ENCODE results near the gene SEC11C.
"Not testable (repeated sequence)": the region's sequence is repeated elsewhere in the genome, so short reads cannot be mapped to it uniquely, and the experiment has no call there.

Gene SEC11C

DNA sequence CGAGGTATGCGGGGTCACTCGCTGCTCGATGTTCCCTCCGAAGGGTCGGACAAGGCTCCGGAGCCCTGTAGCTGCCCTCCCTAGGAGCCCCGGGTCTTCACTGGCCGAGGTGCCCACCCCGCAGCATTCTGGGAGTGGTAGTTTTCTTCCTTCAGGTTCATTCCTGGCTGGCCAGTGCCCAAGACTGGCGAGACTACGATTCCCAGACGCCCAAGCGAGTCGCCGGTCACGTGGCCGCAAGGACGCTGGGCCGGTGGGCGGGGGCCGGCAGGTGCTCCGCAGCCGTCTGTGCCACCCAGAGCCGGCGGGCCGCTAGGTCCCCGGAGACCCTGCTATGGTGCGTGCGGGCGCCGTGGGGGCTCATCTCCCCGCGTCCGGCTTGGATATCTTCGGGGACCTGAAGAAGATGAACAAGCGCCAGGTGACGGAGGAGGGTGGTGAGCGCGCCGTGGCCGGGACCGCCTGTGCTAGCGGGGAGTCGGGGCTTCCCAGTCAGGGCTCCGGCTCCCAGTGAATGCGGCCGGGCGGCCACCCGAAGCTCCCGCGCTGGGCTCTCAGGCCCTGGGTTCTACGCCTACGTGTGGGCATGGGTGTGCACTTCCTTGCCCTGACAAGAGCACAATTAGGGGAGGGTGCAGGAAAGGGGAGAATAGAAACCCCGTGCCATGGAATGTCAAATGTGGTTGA, at the start of gene SEC11C:
Gene SEC11C, plus strand, starts transcription at position 270 of the 687 bp plus-strand sequence. Its CDS starts 65 bp downstream, at position 335.
- DNase-seq = peak; percentile 92 to 95

DNA sequence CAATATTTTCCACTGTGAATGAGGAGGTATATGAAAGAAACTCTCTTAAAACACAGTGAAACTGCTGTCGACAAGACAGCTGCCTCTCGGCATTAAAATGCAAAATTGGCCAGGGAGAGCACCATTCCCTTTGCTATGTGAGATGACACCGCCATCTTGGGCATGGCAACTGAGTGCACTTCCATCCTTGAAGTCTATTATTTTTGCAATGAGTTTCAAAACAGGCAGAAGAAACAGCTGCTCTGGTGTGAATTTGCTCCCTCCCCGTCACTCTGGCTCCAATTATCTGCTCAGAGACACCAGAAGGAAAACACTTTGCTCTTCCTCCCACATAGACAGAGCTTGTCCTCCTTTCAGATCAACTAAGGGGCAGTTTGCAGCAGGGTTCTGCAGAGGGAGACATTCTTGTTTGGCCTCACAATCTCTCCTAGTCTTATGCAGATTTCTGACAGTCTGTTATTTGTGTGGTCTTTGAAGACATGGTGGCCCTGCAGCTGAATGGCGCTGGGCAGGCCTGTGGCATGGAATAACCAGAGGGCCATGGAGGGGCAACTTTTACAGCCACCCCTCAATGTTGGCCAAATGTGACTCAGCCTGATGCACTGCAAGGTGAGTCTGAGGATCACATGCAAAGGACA, 48.6 kb upstream of the SEC11C start:
- no peak for DNase-seq

GRCh38 chr18:59093668-59094067, 46.0 kb upstream of the SEC11C start:
- no peak for DNase-seq

DNA sequence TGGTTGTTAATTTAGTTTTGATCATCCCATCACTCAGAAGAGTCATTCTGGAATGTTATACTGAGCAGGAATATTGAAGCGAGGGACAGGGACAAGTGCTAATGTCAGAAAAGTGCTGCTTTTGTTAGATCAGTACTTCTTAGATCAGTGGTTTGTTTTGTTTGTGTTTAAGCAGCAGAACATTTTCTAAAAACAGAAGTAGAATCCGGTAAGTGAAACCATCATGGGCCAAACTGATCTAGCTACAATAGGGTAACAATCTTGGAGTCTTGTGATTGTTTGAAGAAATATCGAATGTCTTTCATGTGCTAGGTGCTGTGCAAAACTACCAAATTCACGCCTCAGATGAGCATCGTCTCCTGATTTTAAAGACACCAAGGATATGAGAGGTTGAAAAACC, 45.1 kb upstream of the SEC11C start:
- DNase-seq = no peak

- DNase-seq = no peak
These were observed 43.4 kb upstream of the SEC11C start for GRCh38 chr18:59096098-59096789.

DNA sequence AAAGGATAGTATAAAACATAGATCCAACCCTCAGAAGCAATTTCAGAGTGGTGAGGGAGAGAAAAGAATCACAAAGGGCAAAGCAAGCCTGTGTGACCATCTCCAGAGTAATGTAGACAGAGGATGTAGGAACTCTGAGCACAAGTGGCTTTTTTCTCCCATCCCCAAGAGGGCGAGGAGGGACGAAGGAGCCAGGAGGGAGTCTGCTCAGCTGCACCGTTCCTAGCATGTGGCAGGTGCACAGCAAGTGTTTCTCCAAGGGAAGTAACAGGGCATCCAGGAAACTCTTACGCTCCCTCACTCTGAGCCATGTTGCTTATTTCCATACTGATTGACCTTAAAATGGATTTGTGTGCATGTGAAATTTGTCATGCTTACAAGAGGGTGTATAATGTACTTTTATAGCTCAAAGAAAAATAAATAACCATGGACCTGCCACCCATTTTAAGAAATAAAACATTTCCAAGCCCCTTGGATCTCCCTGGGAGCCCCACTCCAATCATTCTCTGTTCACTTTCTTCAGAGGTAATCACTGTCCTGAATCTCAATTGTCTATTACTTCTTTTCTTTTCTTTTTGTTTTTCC, 37.8 kb upstream of the SEC11C start:
- no peak for DNase-seq

- DNase-seq = no peak
These were observed 30.3 kb upstream of the SEC11C start for GRCh38 chr18:59109375-59109774.

DNA sequence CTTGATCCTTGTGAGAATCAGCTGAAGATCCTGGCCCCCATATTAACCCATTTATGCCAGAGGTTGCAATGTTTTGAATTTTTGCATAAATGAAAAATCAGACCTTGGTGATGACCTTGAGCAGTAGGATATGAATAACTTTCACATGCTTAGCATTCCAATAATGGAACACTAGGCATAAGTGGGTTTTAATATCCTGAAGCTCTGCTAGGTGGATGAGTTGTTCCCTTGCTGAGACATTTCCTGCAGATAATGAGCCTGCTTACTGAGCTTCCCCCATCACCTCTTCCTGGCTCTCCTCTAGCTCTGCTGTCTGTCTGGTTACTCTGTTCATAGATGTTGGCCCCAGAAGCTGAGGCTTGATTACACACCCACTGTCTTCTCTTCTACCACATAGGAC, 25.5 kb upstream of the SEC11C start:
- no peak for DNase-seq

DNA sequence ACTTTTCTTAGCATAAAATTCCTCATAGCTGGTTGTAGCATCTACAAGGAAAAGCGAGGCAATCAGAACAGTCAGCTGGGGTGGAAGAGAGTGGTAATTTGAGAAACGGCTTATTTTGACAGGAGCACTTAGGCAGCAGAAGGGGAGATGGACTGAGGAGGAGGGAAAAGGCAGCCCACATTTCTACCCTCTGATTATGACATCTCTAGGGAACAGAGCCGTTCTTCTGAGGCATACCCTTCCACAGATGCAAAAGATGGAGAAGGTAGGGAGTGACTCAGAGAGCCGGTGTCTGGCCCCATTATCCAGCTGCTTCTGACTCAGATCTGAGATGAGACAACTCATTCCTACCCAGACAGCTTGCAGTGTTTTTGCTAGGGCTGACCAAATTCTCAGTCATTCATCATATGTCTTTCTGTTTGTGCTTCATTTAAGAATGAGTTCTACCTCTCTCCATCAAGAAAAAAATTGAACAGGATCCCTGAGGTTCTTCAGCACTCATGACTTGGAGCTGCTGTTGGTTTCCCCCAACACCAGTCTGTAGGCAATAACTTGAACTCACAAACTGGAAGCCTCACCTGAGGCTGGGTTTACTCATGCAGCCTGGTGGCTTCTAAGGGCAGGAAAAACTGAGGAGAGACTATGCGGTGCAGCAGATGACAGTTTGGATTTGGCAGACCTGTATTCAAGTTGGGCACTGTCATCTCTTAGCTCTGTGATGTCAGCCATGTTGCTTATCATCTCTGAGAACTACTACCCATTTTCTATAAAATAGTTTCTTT, 15.9 kb upstream of the SEC11C start:
- DNase-seq = no peak

- no peak for DNase-seq
These were observed 15.3 kb upstream of the SEC11C start for GRCh38 chr18:59124370-59124704.

GRCh38 chr18:59127047-59127446, 12.6 kb upstream of the SEC11C start:
- DNase-seq = no peak

- no peak for DNase-seq
These were observed 9.6 kb upstream of the SEC11C start for GRCh38 chr18:59129951-59130703.

DNA sequence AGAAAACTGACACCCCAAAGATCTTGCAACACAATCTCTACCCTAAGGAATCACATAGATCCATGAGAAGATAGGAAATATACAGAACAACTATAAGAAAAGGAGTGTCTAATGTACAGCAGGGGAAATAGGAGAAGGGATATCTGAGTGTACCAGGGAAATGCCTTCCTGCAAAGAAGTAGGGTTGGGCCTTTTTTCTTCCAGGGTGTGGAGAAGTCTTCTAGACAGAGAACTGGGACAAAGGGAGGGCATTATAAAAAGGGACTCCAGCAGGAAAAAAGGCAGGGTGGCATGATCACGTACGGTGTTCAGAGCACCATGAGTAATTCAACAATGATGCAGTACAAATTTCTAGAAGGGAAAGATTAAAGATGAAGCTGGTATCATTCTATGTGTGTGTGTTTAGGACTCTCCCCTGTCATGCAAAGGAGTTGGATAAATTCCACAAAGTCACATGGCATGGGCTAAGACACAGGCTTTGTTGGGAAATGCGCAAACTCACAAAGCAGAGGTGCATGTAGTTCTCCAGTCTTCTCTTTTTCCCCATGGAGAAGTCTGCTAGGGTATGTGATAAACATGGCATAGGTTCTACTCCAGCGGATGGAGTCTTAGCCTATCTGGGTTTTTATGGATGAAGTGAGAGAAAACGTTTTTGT, 6.7 kb upstream of the SEC11C start:
- no peak for DNase-seq

DNA sequence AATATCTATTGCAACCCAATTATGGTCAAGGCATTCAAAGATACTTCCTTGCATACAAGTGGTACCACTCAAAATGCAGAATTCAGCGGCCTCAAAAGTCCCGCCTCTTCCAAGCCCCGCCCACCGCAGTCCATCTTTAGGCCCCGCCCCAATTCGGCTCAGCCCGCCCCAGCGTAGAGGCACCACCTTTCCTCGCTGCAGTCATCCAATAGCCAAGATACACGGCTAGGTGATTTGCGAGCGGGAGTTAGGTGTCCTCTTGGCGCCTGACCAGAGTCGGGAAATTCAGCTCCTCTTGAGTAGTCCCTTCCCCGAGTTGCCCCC, 431 bp upstream of the SEC11C start:
- DNase-seq = peak; percentile 91

DNA sequence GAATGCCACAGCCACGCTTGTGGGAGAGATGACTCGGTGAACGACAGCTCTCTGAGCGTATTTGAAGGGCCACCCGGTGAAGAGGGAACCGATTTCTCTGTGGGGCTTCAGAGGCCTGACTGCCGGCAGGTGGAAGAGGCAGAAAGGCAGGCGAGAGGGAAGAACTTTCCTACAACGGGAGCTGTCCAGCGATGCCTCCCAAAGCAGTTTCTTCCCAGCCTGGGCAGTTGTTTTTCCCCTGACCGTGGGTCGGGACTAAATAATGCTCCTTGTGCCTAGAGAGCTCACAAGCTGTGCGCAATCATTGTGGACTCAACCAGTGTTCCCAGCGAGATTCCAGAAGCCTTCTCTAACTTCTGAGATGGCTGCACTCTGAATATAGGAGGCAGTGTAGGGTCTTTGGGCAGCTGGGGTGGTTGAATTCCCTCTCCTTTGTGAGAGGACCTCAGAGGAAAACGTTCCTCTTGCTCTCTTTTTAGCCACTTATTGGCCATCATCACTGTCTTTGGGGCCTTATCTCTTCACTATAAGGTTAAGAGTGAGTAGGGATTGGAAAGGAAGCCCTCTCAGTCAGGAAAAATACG, 710 bp downstream of the SEC11C start:
- no peak for DNase-seq

GRCh38 chr18:59141294-59142068, 1.8 kb downstream of the SEC11C start:
- no peak for DNase-seq

DNA sequence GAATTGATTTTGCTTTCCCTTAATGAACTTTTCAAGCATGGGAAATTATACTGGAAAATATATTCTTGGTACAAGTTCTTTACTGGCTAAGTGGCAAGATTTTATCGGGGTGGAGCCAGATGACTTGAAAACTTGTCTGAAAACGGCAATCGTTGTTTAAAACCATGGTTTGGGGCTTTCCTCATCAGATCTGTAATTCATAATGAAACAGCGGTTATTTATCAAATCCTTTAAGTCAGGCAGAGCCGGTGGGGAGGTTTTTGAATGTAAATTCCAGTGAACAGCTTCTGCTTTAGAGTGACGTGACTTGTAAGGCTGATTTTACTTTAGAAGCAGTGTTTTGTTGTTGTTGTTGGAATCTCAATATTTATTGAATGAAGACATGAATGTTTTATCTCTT, 2.6 kb downstream of the SEC11C start:
- DNase-seq = no peak

- DNase-seq = not testable (repeated sequence)
These were observed 3.2 kb downstream of the SEC11C start for GRCh38 chr18:59142800-59143416.

DNA sequence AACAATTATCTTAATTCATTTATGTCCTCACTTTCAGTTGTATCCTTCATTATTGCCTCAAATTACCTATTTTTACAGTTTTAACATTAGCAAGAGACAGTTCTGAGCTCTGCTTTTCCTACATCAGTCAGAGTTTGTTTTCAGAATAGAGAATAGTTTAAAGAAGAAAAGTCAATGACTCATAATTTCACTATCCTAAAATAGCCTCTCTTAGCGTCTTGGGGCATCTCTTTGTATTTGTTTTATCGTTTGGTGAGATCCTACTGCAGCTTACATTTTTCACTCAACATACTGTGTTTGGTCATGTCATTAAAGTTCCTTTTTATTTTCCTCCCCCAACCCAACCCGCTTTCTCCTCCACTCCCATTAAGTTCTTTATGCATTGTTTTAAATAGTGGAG, 3.8 kb downstream of the SEC11C start:
- no peak for DNase-seq

DNA sequence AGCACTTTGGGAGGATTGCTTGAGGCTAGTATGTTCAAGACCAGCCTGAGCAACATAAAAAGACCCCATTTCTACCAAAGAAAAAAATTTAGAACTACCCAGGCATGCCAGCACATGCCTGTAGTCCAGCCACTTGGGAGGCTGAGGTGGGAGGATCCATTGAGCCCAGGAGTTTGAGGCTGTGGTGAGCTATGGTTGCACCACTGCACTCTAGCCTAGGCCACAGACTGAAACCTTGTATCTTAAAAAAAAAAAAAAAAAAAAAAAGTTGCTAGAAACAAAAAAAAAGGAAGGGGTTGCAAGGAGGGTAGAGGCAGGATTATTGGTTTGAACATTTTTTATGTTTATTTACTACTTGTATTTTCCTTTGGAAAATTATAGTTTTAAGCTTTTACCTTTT, 4.8 kb downstream of the SEC11C start:
- no peak for DNase-seq
